Stimulated activated CD4-positive, alpha-beta T cell treated with anti-CD3 and anti-CD28 coated beads, Interleukin-1b, Interleukin-23, amount 100 ng/mL, for 24 hours (primary cell): Measurements from ENCODE around the gene TUBB.
A peak's percentile ranks its signal among the peaks of the same experiment; 100 is the strongest.

Source experiments
- DNase-seq, 4 experiments: peaks; one replicate each; pipeline ENCODE4 v3.0.0-alpha.2; 2020; ENCODE audit warnings: low read depth in 4 of 4, low spot score in 1 of 4

TUBB gene

GRCh38 chr6:30687659-30688431 lies 32.3 kb upstream of the TUBB start:
- no peak for DNase-seq

GRCh38 chr6:30688569-30688968 lies 31.6 kb upstream of the TUBB start:
- DNase-seq, result no peak

- no peak for DNase-seq
These were observed 30.9 kb upstream of the TUBB start for GRCh38 chr6:30689022-30689865.

GRCh38 chr6:30689985-30690384 lies 30.2 kb upstream of the TUBB start:
- no peak for DNase-seq

GRCh38 chr6:30690403-30691207 lies 29.5 kb upstream of the TUBB start, which contains the start of gene NRM:
NRM (minus strand) TSS chr6:30690984; CDS start chr6:30690974, 10 bp downstream.
- peak; percentile 54 to 76 (median 70) for DNase-seq

- no peak for DNase-seq
These were observed 28.8 kb upstream of the TUBB start for GRCh38 chr6:30691208-30691847.

- no peak for DNase-seq
These were observed 23.7 kb upstream of the TUBB start for GRCh38 chr6:30696432-30696831.

GRCh38 chr6:30700340-30700739 lies 19.8 kb upstream of the TUBB start:
- no peak for DNase-seq

GRCh38 chr6:30703011-30703410 lies 17.1 kb upstream of the TUBB start:
- DNase-seq, result no peak

GRCh38 chr6:30703821-30704220 lies 16.3 kb upstream of the TUBB start:
- DNase-seq, result no peak

- DNase-seq, result no peak
These were observed 14.5 kb upstream of the TUBB start for GRCh38 chr6:30705620-30706019.

- DNase-seq, result no peak
These were observed 12.8 kb upstream of the TUBB start for GRCh38 chr6:30707281-30707850.

GRCh38 chr6:30709101-30709868 lies 10.9 kb upstream of the TUBB start:
- no peak for DNase-seq

GRCh38 chr6:30711758-30712380 lies 8.3 kb upstream of the TUBB start:
- no peak for DNase-seq

- no peak for DNase-seq
These were observed 7.7 kb upstream of the TUBB start for GRCh38 chr6:30712441-30712945.

- DNase-seq, result no peak
These were observed 5.9 kb upstream of the TUBB start for GRCh38 chr6:30714263-30714662.

GRCh38 chr6:30716879-30717128 lies 3.3 kb upstream of the TUBB start:
- DNase-seq, result no peak

- DNase-seq, result peak; percentile 89 to 98 (median 96)
These were observed 2.9 kb upstream of the TUBB start, which contains the start of gene MDC1 for GRCh38 chr6:30717129-30717844. MDC1 (minus strand) TSS chr6:30717281; CDS start chr6:30715175, 2,106 bp downstream.
